GM19397 (cell line): ENCODE results near the gene EFCAB6.
"Not testable (repeated sequence)": the region's sequence is repeated elsewhere in the genome, so short reads cannot be mapped to it uniquely, and the experiment has no call there.

ENCODE experiments used
- ATAC-seq: cut with Tn5 transposase; IDR thresholded peaks from one replicate; pipeline ENCODE4 v1.9.1; 2021; ENCODE audit warnings: mild to moderate bottlenecking, moderate library complexity; ENCODE audit not compliant: unreplicated experiment

The EFCAB6 gene

GRCh38 chr22:43722444-43722843 is 89.7 kb downstream of the EFCAB6 start:
- ATAC-seq = no peak

- no peak for ATAC-seq
Measured at GRCh38 chr22:43720716-43721115, 91.4 kb downstream of the EFCAB6 start.

- no peak for ATAC-seq
Measured at GRCh38 chr22:43714104-43714503, 98.0 kb downstream of the EFCAB6 start.

- no peak for ATAC-seq
Measured at GRCh38 chr22:43711681-43712080, 100.4 kb downstream of the EFCAB6 start.

- ATAC-seq = no peak
Measured at GRCh38 chr22:43707648-43708047, 104.5 kb downstream of the EFCAB6 start.

GRCh38 chr22:43706571-43707328 is 105.4 kb downstream of the EFCAB6 start:
- ATAC-seq = no peak

GRCh38 chr22:43706151-43706550 is 106.0 kb downstream of the EFCAB6 start:
- no peak for ATAC-seq

- no peak for ATAC-seq
Measured at GRCh38 chr22:43704051-43704450, 108.1 kb downstream of the EFCAB6 start.

- no peak for ATAC-seq
Measured at GRCh38 chr22:43698403-43698802, 113.7 kb downstream of the EFCAB6 start.

GRCh38 chr22:43697894-43698293 is 114.2 kb downstream of the EFCAB6 start:
- no peak for ATAC-seq

GRCh38 chr22:43693249-43693648 is 118.9 kb downstream of the EFCAB6 start:
- no peak for ATAC-seq

- no peak for ATAC-seq
Measured at GRCh38 chr22:43689356-43689755, 122.7 kb downstream of the EFCAB6 start.

GRCh38 chr22:43682851-43683250 is 129.3 kb downstream of the EFCAB6 start:
- no peak for ATAC-seq

- ATAC-seq = no peak
Measured at GRCh38 chr22:43681731-43682360, 130.3 kb downstream of the EFCAB6 start.

GRCh38 chr22:43670513-43670912 is 141.6 kb downstream of the EFCAB6 start:
- ATAC-seq = no peak

- no peak for ATAC-seq
Measured at GRCh38 chr22:43669190-43669589, 142.9 kb downstream of the EFCAB6 start.

- ATAC-seq = no peak
Measured at GRCh38 chr22:43667656-43668055, 144.4 kb downstream of the EFCAB6 start.

GRCh38 chr22:43666457-43666856 is 145.6 kb downstream of the EFCAB6 start:
- ATAC-seq = no peak

GRCh38 chr22:43658823-43659222 is 153.3 kb downstream of the EFCAB6 start:
- no peak for ATAC-seq

- ATAC-seq = not testable (repeated sequence)
Measured at GRCh38 chr22:43656581-43656980, 155.5 kb downstream of the EFCAB6 start.

GRCh38 chr22:43654271-43654670 is 157.8 kb downstream of the EFCAB6 start:
- ATAC-seq = no peak

GRCh38 chr22:43652845-43653244 is 159.3 kb downstream of the EFCAB6 start:
- ATAC-seq = no peak

GRCh38 chr22:43643387-43643786 is 168.7 kb downstream of the EFCAB6 start:
- ATAC-seq = no peak
